ENCODE data around the gene PCNT.

GRCh38 chr21:46413365-46413696 lies 89.4 kb downstream of the PCNT start:
- TF ChIP-seq GABPA (IDR thresholded peaks at IDR 0.05; ENCODE audit: borderline replicate concordance, insufficient read depth, low read length), result no peak
- no peak for TF ChIP-seq CREB1 (IDR thresholded peaks at IDR 0.05)
- no peak for TF ChIP-seq ASH2L (IDR thresholded peaks at IDR 0.05; ENCODE audit: low read length)
- TF ChIP-seq, protein P1, sequence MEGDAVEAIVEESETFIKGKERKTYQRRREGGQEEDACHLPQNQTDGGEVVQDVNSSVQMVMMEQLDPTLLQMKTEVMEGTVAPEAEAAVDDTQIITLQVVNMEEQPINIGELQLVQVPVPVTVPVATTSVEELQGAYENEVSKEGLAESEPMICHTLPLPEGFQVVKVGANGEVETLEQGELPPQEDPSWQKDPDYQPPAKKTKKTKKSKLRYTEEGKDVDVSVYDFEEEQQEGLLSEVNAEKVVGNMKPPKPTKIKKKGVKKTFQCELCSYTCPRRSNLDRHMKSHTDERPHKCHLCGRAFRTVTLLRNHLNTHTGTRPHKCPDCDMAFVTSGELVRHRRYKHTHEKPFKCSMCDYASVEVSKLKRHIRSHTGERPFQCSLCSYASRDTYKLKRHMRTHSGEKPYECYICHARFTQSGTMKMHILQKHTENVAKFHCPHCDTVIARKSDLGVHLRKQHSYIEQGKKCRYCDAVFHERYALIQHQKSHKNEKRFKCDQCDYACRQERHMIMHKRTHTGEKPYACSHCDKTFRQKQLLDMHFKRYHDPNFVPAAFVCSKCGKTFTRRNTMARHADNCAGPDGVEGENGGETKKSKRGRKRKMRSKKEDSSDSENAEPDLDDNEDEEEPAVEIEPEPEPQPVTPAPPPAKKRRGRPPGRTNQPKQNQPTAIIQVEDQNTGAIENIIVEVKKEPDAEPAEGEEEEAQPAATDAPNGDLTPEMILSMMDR (IDR thresholded peaks at IDR 0.05; ENCODE audit: control extremely low read depth in 1 of 3, insufficient read depth in 1 of 3, low read depth in 1 of 3, low read length in 3 of 3), result no peak
- no peak for TF ChIP-seq SP2 (IDR thresholded peaks at IDR 0.05; ENCODE audit: low read length)
- no peak for TF ChIP-seq ZNF274 (IDR thresholded peaks at IDR 0.05; ENCODE audit: borderline replicate concordance, extremely low read depth, low read length)
- TF ChIP-seq PHF8 (conservative IDR thresholded peaks at IDR 0.05; ENCODE audit: low read depth, low read length), result no peak
- no peak for TF ChIP-seq CHD2 (IDR thresholded peaks at IDR 0.05; ENCODE audit: low read length)
- TF ChIP-seq, protein P2, sequence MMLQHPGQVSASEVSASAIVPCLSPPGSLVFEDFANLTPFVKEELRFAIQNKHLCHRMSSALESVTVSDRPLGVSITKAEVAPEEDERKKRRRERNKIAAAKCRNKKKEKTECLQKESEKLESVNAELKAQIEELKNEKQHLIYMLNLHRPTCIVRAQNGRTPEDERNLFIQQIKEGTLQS (IDR thresholded peaks at IDR 0.05; ENCODE audit: insufficient read depth, low read depth, low read length), result no peak
- TF ChIP-seq FOSL1 (IDR thresholded peaks at IDR 0.05; ENCODE audit: insufficient read depth, low read depth, low read length), result no peak
- TF ChIP-seq, protein P3, sequence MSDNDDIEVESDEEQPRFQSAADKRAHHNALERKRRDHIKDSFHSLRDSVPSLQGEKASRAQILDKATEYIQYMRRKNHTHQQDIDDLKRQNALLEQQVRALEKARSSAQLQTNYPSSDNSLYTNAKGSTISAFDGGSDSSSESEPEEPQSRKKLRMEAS (IDR thresholded peaks at IDR 0.05), result no peak
- TF ChIP-seq RFX5 (IDR thresholded peaks at IDR 0.05; ENCODE audit: borderline replicate concordance, low read depth, low read length), result no peak
